AG04450 (cell line): ENCODE measurements around the gene SENP7. TPM values are rescaled to one million over a fixed set of nuclear protein-coding genes. Genes with fewer than 3 reads are reported as not detected.

Experiments used
- CTCF ChIA-PET: fragments of 300-600, 350-600 bp; formaldehyde crosslinking; extraction: SDS; loops from one replicate; lab custom pipeline; 2022; ENCODE audit warnings: antibody characterized with exemption, inconsistent platforms; lab: Charles Lee
- POLR2A ChIA-PET: fragments of 350-600 bp; formaldehyde crosslinking; extraction: SDS; loops from one replicate; lab custom pipeline; 2021; ENCODE audit warnings: antibody characterized with exemption, inconsistent platforms; lab: Yijun Ruan, JAX
- DNase-seq: peaks from one replicate; pipeline ENCODE4 v3.0.0-alpha.2; 2011; ENCODE audit warnings: low read depth, low spot score
- H3K27ac ChIP-seq: one replicate; pipeline ENCODE4 v1.5.1; 2012; ENCODE audit warnings: low read depth, low read length, control low read depth
- H3K27me3 ChIP-seq: one replicate; pipeline ENCODE4 v1.6.0; 2012; ENCODE audit warnings: low read length; ENCODE audit not compliant: control insufficient read depth, insufficient read depth
- H3K4me3 ChIP-seq: 2 replicates; pipeline ENCODE4 v1.5.1; 2011; ENCODE audit warnings: mild to moderate bottlenecking, low read depth, low read length, control low read depth
- H3K9me3 ChIP-seq: 2 replicates; pipeline ENCODE4 v1.5.1; 2012; ENCODE audit warnings: low read length; ENCODE audit not compliant: control insufficient read depth, insufficient read depth
- polyA plus RNA-seq: library from polyadenylated mRNA; depleted of rRNA; stranded (reverse); fragments of >200 nt; gene quantifications from 2 replicates; pipeline ENCODE4 v1.2.3, GENCODE V29; 2011; rRNA removed
- small RNA-seq: library from RNA; depleted of rRNA; stranded (forward); fragments of <200 nt; gene quantifications from one replicate; pipeline ENCODE3, GENCODE V24; 2012; ENCODE audit warnings: low read depth; ENCODE audit not compliant: insufficient read length
- TF ChIP-seq, protein P1 (sequence below): IDR thresholded peaks from 2 replicates; pipeline ENCODE4 v1.5.1; 2011; ENCODE audit warnings: low read depth, low read length, control low read depth, inconsistent platforms

Gene SENP7
- polyA plus RNA-seq, 1 experiment: 16.1 TPM

DNA sequence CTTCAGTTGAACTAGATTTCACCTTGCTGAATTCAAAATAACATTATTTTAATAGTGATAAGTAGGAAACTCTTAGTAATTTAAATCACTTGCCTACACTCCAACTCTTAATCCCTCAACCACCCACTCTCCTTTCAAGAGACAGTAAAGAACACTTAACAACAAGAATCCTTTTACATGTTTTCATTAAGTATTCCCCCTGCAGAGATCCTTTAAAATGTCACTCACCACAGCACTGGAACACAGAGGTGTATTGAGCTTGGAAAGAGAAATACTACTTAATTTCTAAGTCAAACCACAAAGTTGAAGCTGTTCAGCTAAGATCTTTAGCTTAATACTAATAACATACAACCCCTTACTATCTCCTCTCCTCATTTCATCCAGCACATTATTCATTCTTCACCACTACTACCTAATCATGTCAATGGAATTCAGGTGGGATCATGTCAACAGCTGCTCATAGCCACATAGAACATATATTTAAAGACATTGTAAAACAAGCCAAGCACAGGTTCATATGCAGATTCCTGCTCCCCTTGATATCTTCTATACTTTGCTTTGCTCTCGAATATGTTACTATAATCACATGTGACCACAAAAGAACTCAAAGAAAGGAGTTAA, 233.1 kb downstream of the SENP7 start:
- TF ChIP-seq, protein P1, sequence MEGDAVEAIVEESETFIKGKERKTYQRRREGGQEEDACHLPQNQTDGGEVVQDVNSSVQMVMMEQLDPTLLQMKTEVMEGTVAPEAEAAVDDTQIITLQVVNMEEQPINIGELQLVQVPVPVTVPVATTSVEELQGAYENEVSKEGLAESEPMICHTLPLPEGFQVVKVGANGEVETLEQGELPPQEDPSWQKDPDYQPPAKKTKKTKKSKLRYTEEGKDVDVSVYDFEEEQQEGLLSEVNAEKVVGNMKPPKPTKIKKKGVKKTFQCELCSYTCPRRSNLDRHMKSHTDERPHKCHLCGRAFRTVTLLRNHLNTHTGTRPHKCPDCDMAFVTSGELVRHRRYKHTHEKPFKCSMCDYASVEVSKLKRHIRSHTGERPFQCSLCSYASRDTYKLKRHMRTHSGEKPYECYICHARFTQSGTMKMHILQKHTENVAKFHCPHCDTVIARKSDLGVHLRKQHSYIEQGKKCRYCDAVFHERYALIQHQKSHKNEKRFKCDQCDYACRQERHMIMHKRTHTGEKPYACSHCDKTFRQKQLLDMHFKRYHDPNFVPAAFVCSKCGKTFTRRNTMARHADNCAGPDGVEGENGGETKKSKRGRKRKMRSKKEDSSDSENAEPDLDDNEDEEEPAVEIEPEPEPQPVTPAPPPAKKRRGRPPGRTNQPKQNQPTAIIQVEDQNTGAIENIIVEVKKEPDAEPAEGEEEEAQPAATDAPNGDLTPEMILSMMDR: no peak
- no peak overlapping the region for H3K27ac ChIP-seq
- ChIA-PET CTCF (no interaction called here), POLR2A (no interaction called here)
- no peak for DNase-seq
- H3K4me3 ChIP-seq: no peak overlapping the region
- no peaks in the 10 kb centered on the region for H3K9me3 ChIP-seq
- H3K27me3 ChIP-seq: no peaks in the 10 kb centered on the region

DNA sequence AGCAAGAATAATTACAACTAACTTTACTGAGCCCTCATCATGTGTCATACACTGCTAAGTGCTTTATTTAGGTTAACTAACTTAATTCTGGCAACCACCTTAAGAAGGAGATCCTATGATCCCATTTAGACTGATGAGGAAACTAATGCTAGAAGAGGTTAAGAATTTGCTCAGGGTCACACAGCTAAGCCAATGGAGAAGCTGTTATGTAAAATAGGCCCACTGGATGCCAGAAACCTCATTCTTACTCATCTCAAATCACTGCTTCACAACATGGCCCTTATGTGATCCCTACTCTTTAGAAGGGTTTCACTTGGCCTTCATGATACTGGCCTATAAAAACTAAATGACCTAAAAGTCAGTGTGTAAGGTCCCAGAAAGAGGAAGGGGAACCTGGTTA, 233.8 kb downstream of the SENP7 start:
- TF ChIP-seq, protein P1: no peak
- H3K4me3 ChIP-seq: no peak overlapping the region
- no peak for DNase-seq
- H3K9me3 ChIP-seq: no peaks in the 10 kb centered on the region
- POLR2A ChIA-PET: no interaction called here
- H3K27ac ChIP-seq: no peak overlapping the region
- no peaks in the 10 kb centered on the region for H3K27me3 ChIP-seq
- CTCF ChIA-PET: no interaction called here

DNA sequence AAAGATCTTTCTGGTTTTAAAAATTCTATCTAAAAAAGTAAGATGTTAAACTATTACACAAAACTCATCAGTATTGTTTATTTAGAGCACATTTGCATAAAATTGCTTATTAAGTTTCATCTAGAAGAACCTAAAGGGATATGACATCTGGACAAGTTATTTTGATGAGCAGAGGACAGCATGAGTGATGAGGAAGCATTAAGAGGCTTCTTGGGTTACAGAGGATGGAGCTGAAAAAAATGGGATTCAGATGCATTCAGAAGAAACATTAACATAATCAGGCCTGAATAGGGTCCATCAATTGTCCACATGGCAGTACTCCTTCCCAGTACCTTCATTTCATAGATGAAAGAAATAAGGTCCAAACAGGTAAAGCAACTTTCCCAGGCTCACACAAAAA, 234.3 kb downstream of the SENP7 start:
- ChIA-PET POLR2A (no interaction called here), CTCF (no interaction called here)
- TF ChIP-seq, protein P1: no peak
- no peak for DNase-seq
- Histone ChIP-seq H3K27me3 (no peaks in the 10 kb centered on the region), H3K27ac (no peak overlapping the region), H3K9me3 (no peaks in the 10 kb centered on the region), H3K4me3 (no peak overlapping the region)

Small RNA genes within 50 kb of the gene (small RNA-seq; reads per million reads assigned to genes)
- not detected for gene RF00019

Other genes starting within 250 kb of the SENP7 start
- gene IMPG2, start 192.6 kb downstream of the SENP7 start, polyA plus RNA-seq: 0.17 and 0.19 TPM in 2 replicates
- 19.4 and 26.1 TPM in 2 replicates for gene TRMT10C, start 48.7 kb upstream of the SENP7 start, polyA plus RNA-seq
- gene PCNP, start 61.0 kb upstream of the SENP7 start, polyA plus RNA-seq: 68.3 and 97.7 TPM in 2 replicates
- 9.8 and 13.8 TPM in 2 replicates for gene ZBTB11, start 163.9 kb upstream of the SENP7 start, polyA plus RNA-seq
- 1,794 and 1,914 TPM in 2 replicates for gene RPL24, start 173.5 kb upstream of the SENP7 start, polyA plus RNA-seq
- gene CEP97, start 211.4 kb upstream of the SENP7 start, polyA plus RNA-seq: 2.4 TPM in 2 replicates